ENCODE results near the gene GOLPH3L. TPM values are rescaled to one million over a fixed set of nuclear protein-coding genes. Genes with fewer than 3 reads are reported as not detected.
A peak's percentile ranks its signal among the peaks of the same experiment; 100 is the strongest.

GOLPH3L gene
- total RNA-seq, 3 donors from 2014 or later, result 62.8 to 105 (median 69.4) TPM

DNA sequence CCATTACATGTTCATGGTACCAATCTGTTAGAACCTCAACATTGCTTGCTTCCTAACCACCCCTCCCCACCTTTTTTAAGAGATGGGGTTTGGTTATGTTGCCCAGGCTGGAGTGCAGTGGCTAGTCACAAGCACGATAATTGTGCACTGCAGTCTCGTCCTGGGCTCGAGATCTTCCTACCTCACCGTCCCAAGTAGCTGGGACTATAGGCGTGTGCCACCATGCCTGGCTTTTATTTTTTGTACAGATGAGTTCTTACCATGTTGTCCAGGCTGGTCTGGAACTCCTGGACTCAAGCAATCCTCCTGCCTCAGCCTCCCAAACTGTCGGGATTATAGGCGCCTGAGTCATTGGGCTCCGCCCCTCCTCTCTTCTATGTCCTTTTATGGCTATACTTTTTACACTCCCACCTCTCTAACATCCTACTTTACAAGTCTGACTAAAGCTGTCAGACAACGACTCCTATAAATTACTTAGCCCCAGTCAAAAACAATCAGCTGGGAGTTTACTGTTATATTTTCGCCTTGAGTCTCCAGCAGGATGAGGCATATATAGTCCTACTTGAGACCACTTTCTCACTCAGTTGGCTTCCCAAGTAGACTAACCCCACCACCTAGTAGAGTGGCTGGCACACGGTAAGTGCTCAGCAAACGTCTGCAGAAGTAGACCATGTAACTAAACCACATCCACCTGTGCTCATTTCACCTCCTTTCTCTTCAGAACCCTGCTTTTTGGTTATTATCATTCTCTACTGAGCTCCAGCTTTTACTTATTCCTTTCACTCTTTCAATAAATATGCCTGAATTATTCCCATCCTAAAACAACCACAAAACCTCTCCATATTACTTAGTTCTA, 81.4 kb downstream of the GOLPH3L start:
- Histone ChIP-seq H3K36me3 (ENCODE audit: low read depth) (no peaks in the 10 kb centered on the region), H3K4me3 (no peak overlapping the region), H3K9me3 (no peaks in the 10 kb centered on the region), H3K4me1 (ENCODE audit: low read depth) (peaks cover 60% of the 10 kb centered on the region)
- DNase-seq (no peak), ATAC-seq (peak; percentile 44)
- intact Hi-C loops (cut with DNase I, micrococcal nuclease), result no loop called here
- TF ChIP-seq, protein P1, sequence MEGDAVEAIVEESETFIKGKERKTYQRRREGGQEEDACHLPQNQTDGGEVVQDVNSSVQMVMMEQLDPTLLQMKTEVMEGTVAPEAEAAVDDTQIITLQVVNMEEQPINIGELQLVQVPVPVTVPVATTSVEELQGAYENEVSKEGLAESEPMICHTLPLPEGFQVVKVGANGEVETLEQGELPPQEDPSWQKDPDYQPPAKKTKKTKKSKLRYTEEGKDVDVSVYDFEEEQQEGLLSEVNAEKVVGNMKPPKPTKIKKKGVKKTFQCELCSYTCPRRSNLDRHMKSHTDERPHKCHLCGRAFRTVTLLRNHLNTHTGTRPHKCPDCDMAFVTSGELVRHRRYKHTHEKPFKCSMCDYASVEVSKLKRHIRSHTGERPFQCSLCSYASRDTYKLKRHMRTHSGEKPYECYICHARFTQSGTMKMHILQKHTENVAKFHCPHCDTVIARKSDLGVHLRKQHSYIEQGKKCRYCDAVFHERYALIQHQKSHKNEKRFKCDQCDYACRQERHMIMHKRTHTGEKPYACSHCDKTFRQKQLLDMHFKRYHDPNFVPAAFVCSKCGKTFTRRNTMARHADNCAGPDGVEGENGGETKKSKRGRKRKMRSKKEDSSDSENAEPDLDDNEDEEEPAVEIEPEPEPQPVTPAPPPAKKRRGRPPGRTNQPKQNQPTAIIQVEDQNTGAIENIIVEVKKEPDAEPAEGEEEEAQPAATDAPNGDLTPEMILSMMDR (IDR thresholded peaks at IDR 0.05), result no peak

- intact Hi-C loops (cut with DNase I, micrococcal nuclease), result loop anchor here in 1 of 2 donors (5.0 kb wide), 1 partner anchor 46 kb away; no protein-coding TSS in a partner anchor
- Histone ChIP-seq H3K36me3 (ENCODE audit: low read depth) (no peaks in the 10 kb centered on the region), H3K4me1 (ENCODE audit: low read depth) (peaks cover 52% of the 10 kb centered on the region), H3K4me3 (no peak overlapping the region), H3K9me3 (no peaks in the 10 kb centered on the region)
- TF ChIP-seq, protein P1 (IDR thresholded peaks at IDR 0.05), result no peak
- DNase-seq, result peak in 1 of 3 donors; percentile 79
- peak; percentile 81 for ATAC-seq
Observed at GRCh38 chr1:150613061-150613920, 83.7 kb downstream of the GOLPH3L start.

- no peak for ATAC-seq
- intact Hi-C loops (cut with DNase I, micrococcal nuclease), result loop anchor here in 1 of 2 donors (5.0 kb wide), 1 partner anchor 45 kb away; no protein-coding TSS in a partner anchor
- Histone ChIP-seq H3K4me1 (ENCODE audit: low read depth) (peaks cover 52% of the 10 kb centered on the region), H3K9me3 (no peaks in the 10 kb centered on the region), H3K4me3 (no peak overlapping the region), H3K36me3 (ENCODE audit: low read depth) (no peaks in the 10 kb centered on the region)
- TF ChIP-seq, protein P1 (IDR thresholded peaks at IDR 0.05), result no peak
- DNase-seq, result no peak
Observed at GRCh38 chr1:150612014-150612345, 85.0 kb downstream of the GOLPH3L start.

DNA sequence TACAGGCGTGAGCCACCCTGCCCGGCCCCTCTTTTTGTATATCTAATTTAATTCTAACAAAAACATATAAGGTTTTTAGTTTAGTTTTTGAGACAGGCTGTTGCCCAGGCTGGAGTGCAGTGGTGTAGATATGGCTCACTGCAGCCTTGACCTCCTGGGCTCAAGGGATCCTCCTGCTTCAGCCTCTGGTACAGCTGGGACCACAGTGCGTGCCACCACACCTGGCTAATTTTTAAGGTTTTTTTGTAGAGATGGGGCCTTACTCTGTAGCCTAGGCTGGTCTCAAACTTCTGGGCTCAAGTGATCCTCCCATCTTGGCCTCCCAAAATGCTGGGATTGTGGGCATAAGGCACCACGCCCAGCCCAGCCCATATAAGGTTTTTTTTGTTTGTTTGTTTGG, 86.4 kb downstream of the GOLPH3L start:
- Histone ChIP-seq H3K4me1 (ENCODE audit: low read depth) (peaks cover 50% of the 10 kb centered on the region), H3K9me3 (no peaks in the 10 kb centered on the region), H3K4me3 (no peak overlapping the region), H3K36me3 (ENCODE audit: low read depth) (no peaks in the 10 kb centered on the region)
- intact Hi-C loops (cut with DNase I, micrococcal nuclease), result loop anchor here in 1 of 2 donors (5.0 kb wide), 1 partner anchor 43 kb away; no protein-coding TSS in a partner anchor
- DNase-seq (no peak), ATAC-seq (no peak)
- TF ChIP-seq, protein P1 (IDR thresholded peaks at IDR 0.05), result no peak

DNA sequence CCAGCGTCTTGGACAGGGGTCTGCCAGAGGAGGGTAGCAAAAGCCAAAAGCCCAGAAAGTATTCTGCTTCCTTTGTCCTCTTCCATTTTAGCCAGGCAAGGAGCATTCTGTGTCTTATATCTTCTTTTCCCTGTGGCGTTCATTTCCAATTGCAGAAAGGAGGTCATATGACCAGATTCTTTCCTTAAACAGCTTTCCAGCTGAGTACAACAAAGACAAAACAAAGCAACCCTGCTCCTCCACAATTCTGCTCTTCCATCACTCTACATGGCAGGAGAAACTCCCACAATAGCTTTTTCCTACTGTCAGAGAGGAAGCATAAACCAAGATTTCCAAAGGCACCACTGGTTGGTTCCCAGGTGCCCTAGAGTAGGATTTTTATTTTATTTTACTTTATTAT, 87.2 kb downstream of the GOLPH3L start:
- DNase-seq (no peak), ATAC-seq (no peak)
- no peak overlapping the region for H3K4me3 ChIP-seq
- H3K36me3 ChIP-seq (ENCODE audit: low read depth), result no peaks in the 10 kb centered on the region
- peaks cover 43% of the 10 kb centered on the region for H3K4me1 ChIP-seq (ENCODE audit: low read depth)
- TF ChIP-seq, protein P1 (IDR thresholded peaks at IDR 0.05), result no peak
- no peaks in the 10 kb centered on the region for H3K9me3 ChIP-seq
- intact Hi-C loops (cut with DNase I, micrococcal nuclease), result loop anchor here in 1 of 2 donors (5.0 kb wide), 1 partner anchor 42 kb away; no protein-coding TSS in a partner anchor
